ENCODE measurements around the gene NANOS2. TPM values are rescaled to one million over a fixed set of nuclear protein-coding genes. Genes with fewer than 3 reads are reported as not detected.
A peak's percentile ranks its signal among the peaks of the same experiment; 100 is the strongest.
"Not testable (repeated sequence)": the region's sequence is repeated elsewhere in the genome, so short reads cannot be mapped to it uniquely, and the experiment has no call there.

NANOS2 gene
- total RNA-seq, 1 donor from 2014 or later, result not detected

DNA sequence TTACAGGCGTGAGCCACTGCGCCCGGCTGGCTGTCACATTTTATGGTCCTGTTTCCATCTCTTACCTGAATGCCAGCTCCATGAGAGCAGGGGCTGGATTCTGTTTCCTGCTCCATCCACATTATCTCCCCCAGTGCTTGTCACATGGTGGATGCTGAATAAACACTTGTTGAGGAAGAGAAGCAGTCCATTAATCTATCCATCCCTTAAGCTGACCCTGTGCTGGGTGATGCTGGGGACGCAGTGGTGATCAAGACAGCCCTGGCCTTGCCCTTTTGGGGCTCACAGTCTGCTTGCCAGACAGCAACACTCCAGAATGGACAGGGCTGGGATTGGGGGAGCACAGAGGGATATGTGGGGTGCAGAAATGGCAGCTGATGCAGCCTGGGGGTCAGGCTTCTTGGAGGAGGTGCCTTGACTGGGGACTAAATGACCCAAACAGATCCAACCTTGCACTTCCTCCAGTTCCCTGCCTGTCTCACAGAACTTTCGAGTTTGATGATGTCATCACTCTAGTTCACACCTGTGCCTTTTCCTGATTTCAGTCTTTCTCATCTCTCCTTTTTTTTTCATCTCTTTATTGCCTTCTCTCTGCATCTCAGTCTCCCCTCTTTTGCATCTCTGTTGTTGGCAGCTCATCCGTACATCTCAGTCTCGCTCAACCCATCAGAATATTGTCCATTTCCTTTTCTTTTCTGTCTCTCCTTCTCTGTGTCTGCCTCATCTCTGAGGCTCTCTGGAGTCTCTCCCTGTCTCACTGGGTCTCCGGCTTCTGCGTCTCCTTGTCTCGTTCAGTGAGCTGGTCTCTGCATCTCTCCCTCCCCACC lies 33.3 kb downstream of the NANOS2 start:
- ATAC-seq (no peak), DNase-seq (no peak)
- intact Hi-C loops (cut with micrococcal nuclease), result no loop called here

- DNase-seq, result no peak
- no peak for ATAC-seq
- intact Hi-C loops (cut with micrococcal nuclease), result no loop called here
These were observed 34.6 kb downstream of the NANOS2 start for GRCh38 chr19:45879971-45880370.

GRCh38 chr19:45879055-45879454 lies 35.5 kb downstream of the NANOS2 start:
- DNase-seq (no peak), ATAC-seq (no peak)
- intact Hi-C loops (cut with micrococcal nuclease), result no loop called here

- intact Hi-C loops (cut with micrococcal nuclease), result no loop called here
- ATAC-seq, result no peak
- DNase-seq, result no peak
These were observed 36.4 kb downstream of the NANOS2 start for GRCh38 chr19:45878043-45878794.

- intact Hi-C loops (cut with micrococcal nuclease), result no loop called here
- DNase-seq (peak; percentile 58), ATAC-seq (peak; percentile 60)
These were observed 38.0 kb downstream of the NANOS2 start for GRCh38 chr19:45876411-45877197.

GRCh38 chr19:45876161-45876410 lies 38.5 kb downstream of the NANOS2 start:
- peak; percentile 9 for ATAC-seq
- intact Hi-C loops (cut with micrococcal nuclease), result no loop called here
- no peak for DNase-seq

- ATAC-seq (no peak), DNase-seq (no peak)
- intact Hi-C loops (cut with micrococcal nuclease), result no loop called here
These were observed 40.0 kb downstream of the NANOS2 start for GRCh38 chr19:45874620-45874966.

GRCh38 chr19:45873219-45873772 lies 41.3 kb downstream of the NANOS2 start:
- intact Hi-C loops (cut with micrococcal nuclease), result no loop called here
- ATAC-seq (no peak), DNase-seq (no peak)

DNA sequence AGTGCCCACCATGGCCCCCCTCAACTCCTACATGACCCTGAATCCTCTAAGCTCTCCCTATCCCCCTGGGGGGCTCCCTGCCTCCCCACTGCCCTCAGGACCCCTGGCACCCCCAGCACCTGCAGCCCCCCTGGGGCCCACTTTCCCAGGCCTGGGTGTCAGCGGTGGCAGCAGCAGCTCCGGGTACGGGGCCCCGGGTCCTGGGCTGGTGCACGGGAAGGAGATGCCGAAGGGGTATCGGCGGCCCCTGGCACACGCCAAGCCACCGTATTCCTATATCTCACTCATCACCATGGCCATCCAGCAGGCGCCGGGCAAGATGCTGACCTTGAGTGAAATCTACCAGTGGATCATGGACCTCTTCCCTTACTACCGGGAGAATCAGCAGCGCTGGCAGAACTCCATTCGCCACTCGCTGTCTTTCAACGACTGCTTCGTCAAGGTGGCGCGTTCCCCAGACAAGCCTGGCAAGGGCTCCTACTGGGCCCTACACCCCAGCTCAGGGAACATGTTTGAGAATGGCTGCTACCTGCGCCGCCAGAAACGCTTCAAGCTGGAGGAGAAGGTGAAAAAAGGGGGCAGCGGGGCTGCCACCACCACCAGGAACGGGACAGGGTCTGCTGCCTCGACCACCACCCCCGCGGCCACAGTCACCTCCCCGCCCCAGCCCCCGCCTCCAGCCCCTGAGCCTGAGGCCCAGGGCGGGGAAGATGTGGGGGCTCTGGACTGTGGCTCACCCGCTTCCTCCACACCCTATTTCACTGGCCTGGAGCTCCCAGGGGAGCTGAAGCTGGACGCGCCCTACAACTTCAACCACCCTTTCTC lies 42.3 kb downstream of the NANOS2 start:
- DNase-seq (no peak), ATAC-seq (no peak)
- intact Hi-C loops (cut with micrococcal nuclease), result no loop called here

DNA sequence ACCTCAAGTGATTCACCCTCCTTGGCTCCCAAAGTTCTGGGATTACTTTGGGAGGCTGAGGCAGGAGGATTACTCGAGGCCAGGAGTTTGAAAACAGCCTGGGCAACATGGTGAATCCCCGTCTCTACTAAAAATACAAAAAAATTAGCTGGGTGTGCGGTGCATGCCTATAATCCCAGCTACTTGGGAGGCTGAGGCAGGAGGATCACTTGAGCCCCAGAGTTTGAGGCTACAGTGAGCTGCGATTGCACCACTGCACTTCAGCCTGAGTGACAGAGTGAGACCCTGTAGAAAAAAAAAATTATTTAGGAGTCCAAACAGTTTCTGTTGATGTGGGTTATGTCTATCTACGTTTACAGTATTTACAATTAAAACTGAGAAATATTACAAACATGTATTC lies 43.8 kb downstream of the NANOS2 start:
- DNase-seq, result no peak
- intact Hi-C loops (cut with micrococcal nuclease), result no loop called here
- ATAC-seq, result no peak

DNA sequence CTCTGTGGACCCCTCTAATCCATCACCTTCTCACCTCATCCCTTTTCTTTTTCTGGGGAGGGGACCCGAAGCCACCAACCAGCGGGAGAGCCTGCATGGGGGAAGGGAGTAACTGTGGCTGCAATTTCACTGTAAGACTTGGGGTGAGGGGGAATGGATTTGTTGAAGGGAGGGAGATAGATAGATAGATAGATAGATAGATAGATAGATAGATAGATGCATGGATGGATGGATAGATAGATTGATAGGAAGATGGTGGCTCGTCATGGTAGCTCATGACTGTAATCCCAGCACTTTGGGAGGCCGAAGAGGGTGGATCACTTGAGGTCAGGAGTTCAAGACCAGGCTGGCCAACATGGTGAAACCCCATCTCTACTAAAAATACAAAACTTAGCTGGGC lies 47.3 kb downstream of the NANOS2 start:
- intact Hi-C loops (cut with micrococcal nuclease); ATAC-seq; DNase-seq: not testable (repeated sequence)

DNA sequence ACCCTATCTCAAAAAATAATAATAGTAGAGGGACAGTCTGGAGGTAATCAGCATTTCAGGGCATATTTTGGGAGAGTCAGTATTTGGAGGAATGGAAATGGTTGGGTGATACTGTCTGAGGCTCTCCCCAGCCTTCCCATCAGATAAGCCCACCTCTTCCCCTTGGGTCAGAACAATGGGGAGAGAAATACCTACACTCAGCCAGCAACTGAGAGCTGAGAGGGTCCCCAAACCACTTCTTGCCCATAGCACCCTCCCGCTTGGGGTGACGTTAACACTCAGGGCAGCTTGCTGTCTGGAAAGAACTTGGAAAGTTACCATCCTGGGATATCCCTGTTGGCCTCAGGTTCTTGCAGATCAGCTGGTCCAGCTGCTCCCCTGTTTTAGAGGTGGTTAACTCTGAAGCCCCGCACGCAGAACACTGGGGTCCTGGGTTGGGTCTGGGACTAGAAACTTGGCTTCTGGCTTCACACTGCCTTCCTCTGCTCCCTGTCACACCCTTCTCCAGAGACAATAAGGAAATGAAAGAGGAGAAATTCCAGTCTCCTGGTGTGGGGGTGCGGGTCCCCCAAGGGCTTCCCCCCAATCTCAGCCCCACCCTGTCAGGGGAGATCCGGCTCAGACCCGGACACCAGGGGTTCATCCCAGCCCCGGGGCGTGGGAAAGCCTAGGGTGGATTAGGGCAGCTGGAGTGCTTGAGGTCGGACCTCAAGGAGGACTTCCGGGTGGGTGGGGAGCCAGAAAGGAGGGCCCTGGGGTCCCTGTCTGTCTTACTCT lies 48.0 kb downstream of the NANOS2 start:
- ATAC-seq (no peak), DNase-seq (no peak)
- intact Hi-C loops (cut with micrococcal nuclease), result no loop called here

GRCh38 chr19:45865269-45865948 lies 49.2 kb downstream of the NANOS2 start:
- ATAC-seq (no peak), DNase-seq (no peak)
- intact Hi-C loops (cut with micrococcal nuclease), result no loop called here

GRCh38 chr19:45864629-45865082 lies 49.9 kb downstream of the NANOS2 start:
- ATAC-seq, result no peak
- intact Hi-C loops (cut with micrococcal nuclease), result no loop called here
- no peak for DNase-seq

DNA sequence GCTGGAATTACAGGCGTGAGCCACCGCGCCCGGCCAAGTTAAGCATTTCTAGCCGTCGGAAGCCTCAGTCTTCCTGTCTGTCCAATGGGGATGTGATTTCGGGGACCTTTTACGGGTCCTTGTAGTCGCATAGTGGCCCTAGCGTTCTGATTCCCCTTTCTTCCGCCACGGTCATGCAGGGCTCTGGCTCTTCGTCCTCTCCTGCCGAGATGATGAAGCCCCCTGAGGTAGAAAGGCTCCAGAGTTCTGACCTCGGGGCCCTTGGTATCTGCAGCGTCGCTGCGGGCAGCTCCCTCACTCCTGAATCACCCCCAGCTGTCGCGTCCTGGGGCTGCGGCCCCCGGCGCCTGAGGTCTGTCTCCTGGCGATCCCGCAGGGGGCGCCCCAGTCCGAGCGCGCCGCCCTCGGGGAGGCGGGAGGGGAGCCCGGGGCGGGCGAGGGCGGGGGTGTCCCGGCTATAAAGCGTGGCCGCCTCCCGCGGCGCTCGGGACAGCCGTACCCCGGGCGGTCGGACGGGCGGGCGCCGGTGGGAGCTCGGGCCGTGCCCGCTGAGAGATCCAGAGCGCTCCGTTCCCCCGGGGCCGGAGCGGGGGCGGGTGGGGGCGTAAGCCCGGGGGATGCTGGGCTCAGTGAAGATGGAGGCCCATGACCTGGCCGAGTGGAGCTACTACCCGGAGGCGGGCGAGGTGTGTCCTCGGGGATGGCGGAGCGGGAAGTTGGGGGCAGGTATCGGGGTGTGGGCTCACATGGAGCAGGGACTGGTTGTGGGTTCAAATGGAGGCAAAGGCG lies 50.5 kb downstream of the NANOS2 start, which contains the start of gene FOXA3:
TSS of gene FOXA3 (plus strand) at position 487 of the 789 bp plus-strand sequence. CDS start at position 618, 131 bp downstream.
- ATAC-seq (peak; percentile 42), DNase-seq (peak; percentile 49)
- intact Hi-C loops (cut with micrococcal nuclease), result no loop called here

DNA sequence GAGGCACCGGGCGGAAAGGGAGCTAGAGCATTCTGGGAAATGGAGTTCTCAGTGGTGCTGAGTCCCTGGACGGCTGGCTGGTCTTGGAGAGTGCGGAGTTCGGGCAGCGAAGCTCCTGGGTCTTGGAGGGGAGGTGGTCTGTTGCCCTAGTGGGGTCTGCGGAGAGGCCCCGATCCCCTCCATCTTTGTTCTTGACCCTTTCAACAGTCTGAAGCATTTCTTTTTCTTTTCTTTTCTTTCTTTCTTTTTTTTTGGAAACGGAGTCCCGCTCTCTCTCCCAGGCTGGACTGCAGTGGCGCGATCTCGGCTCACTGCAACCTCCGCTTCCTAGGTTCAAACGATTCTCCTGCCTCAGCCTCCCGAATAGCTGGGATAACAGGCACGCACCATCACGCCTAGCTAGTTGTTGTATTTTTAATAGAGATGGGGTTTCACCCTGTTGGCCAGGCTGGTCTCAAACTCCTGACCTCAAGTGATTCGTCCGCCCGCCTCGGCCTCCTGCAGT lies 51.2 kb downstream of the NANOS2 start:
- ATAC-seq, result no peak
- intact Hi-C loops (cut with micrococcal nuclease), result no loop called here
- no peak for DNase-seq

Measured in left ventricle myocardium superior (tissue), 1 donor.